ENCODE results near the gene GAREM1. TPM values are rescaled to one million over a fixed set of nuclear protein-coding genes. Genes with fewer than 3 reads are reported as not detected.

GAREM1 gene
- total and polyA plus RNA-seq, 9 of the 15 experiments (the other 6 are each of a cell fraction or from before 2014, with no cell fraction given) = 0.03 to 0.33 (median 0.07) TPM; not detected in 1

DNA sequence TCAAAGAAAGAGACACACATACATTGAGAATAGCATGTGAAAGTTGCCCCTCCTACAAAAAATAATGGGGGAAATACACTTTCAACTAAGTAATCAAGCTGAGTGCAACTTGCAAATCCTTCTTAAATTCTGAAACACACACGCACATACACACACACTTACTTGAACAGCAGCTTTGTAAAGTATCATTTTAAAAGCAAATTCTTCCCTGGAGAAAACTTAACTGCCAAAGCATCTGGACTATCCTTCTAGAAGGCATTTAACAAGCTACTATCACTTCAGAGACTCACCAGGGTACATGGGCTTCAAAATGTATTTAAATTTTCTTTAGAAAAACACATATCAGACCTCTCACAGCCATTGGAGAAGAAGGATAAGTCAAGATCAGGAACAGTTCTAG is 15.3 kb downstream of the GAREM1 start:
- Histone ChIP-seq H3K27ac (ENCODE audit: extremely low read depth, low read depth, low read length) (no peak overlapping the region), H3K9me1 (ENCODE audit: control insufficient read depth, insufficient read depth, low read length) (no peaks in the 10 kb centered on the region), H3K9ac (ENCODE audit: insufficient read depth in 1 of 2, low read depth in 2 of 2, low read length in 2 of 2) (no peak overlapping the region), H3K36me3 (ENCODE audit: control insufficient read depth, insufficient read depth, low read length) (no peaks in the 10 kb centered on the region), H3K9me3 (replicated peaks; ENCODE audit: control insufficient read depth, insufficient read depth, low read depth, low read length) (no peaks in the 10 kb centered on the region), H2AFZ (ENCODE audit: low read depth, low read length) (no peak overlapping the region), H3K4me3 (no peak overlapping the region), H3K4me2 (ENCODE audit: insufficient read depth, low read length) (no peak overlapping the region), H3K4me1 (replicated peaks in 1 of 2; ENCODE audit: control insufficient read depth in 2 of 2, insufficient read depth in 2 of 2, low read length in 2 of 2) (no peaks in the 10 kb centered on the region), H3K27me3 (ENCODE audit: control insufficient read depth in 2 of 2, insufficient read depth in 2 of 2, low read length in 2 of 2) (no peaks in the 10 kb centered on the region), H4K20me1 (replicated peaks; ENCODE audit: control insufficient read depth, insufficient read depth, low read length) (no peaks in the 10 kb centered on the region), H3K79me2 (ENCODE audit: control insufficient read depth, insufficient read depth, low read length) (no peaks in the 10 kb centered on the region)
- ATAC-seq = no peak
- 0% methylated on average over 1 of the region's 1 CpG for WGBS (ENCODE audit: insufficient coverage, low coverage, missing lambda C conversion rate)
- TF ChIP-seq, protein P1, sequence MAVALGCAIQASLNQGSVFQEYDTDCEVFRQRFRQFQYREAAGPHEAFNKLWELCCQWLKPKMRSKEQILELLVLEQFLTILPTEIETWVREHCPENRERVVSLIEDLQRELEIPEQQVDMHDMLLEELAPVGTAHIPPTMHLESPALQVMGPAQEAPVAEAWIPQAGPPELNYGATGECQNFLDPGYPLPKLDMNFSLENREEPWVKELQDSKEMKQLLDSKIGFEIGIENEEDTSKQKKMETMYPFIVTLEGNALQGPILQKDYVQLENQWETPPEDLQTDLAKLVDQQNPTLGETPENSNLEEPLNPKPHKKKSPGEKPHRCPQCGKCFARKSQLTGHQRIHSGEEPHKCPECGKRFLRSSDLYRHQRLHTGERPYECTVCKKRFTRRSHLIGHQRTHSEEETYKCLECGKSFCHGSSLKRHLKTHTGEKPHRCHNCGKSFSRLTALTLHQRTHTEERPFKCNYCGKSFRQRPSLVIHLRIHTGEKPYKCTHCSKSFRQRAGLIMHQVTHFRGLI (CRISPR knock-in tag; IDR thresholded peaks at IDR 0.05) = no peak
- no peak for TF ChIP-seq ZNF764 (CRISPR knock-in tag; IDR thresholded peaks at IDR 0.05; ENCODE audit: low read depth)
- no peak for TF ChIP-seq LARP7 (IDR thresholded peaks at IDR 0.05)
- TF ChIP-seq PYGO2 (tag; IDR thresholded peaks at IDR 0.05) = no peak
- TF ChIP-seq RFX1 (IDR thresholded peaks at IDR 0.05) = no peak
- TF ChIP-seq CREBBP (IDR thresholded peaks at IDR 0.05; ENCODE audit: low read depth, low read length) = no peak
- no peak for TF ChIP-seq ZNF696 (CRISPR knock-in tag; conservative IDR thresholded peaks at IDR 0.05)
- TF ChIP-seq ZNF589 (CRISPR knock-in tag; IDR thresholded peaks at IDR 0.05; ENCODE audit: low read depth) = no peak
- no peak for TF ChIP-seq DIDO1 (tag; IDR thresholded peaks at IDR 0.05; ENCODE audit: low read depth)
- TF ChIP-seq, protein P2, sequence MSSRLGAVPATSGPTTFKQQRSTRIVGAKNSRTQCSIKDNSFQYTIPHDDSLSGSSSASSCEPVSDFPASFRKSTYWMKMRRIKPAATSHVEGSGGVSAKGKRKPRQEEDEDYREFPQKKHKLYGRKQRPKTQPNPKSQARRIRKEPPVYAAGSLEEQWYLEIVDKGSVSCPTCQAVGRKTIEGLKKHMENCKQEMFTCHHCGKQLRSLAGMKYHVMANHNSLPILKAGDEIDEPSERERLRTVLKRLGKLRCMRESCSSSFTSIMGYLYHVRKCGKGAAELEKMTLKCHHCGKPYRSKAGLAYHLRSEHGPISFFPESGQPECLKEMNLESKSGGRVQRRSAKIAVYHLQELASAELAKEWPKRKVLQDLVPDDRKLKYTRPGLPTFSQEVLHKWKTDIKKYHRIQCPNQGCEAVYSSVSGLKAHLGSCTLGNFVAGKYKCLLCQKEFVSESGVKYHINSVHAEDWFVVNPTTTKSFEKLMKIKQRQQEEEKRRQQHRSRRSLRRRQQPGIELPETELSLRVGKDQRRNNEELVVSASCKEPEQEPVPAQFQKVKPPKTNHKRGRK (tag; IDR thresholded peaks at IDR 0.05) = no peak
- no peak for TF ChIP-seq ZNF778 (CRISPR knock-in tag; IDR thresholded peaks at IDR 0.05)
- TF ChIP-seq ELF1 (tag; IDR thresholded peaks at IDR 0.05) = no peak
- TF ChIP-seq ZNF785 (CRISPR knock-in tag; IDR thresholded peaks at IDR 0.05) = no peak
- no TSS peak for BruUV-seq (replicated peaks)
- POLR2A ChIA-PET = no interaction called here
- no peak for DNase-seq (ENCODE audit: extremely low read depth in 1 of 4, low spot score in 3 of 4)
- in situ Hi-C loops (cut with MboI) = no loop called here
- intact Hi-C loops (cut with micrococcal nuclease) = no loop called here
- CTCF ChIA-PET (ENCODE audit: low intra/inter-chr PET ratio) = no interaction called here
- FAIRE-seq = no peak
